Left lung (tissue), 10 donors: ENCODE results near the gene AOAH. TPM values are rescaled to one million over a fixed set of nuclear protein-coding genes. Genes with fewer than 3 reads are reported as not detected.

Experiments
- ATAC-seq: fragments of 200-7000 bp; cut with Tn5 transposase; one replicate; pipeline ENCODE4 v1.9.1; 2020; ENCODE audit warnings: moderate library complexity
- DNase-seq, 4 donors: peaks; one replicate each; pipeline ENCODE4 v3.0.0-alpha.2; 2013 to 2020
- H3K27ac ChIP-seq, 2 donors: fragments of 200-600 bp; sonication (generic) in 1 of 2; one replicate each; pipeline versions ENCODE4 v1.5.0 to v1.8.0; 2020 to 2021
- H3K27me3 ChIP-seq, 2 donors: fragments of 200-600 bp; sonication (generic) in 1 of 2; one replicate each; pipeline versions ENCODE4 v1.5.0 to v1.8.0; 2020 to 2021
- H3K36me3 ChIP-seq, 2 donors: fragments of 200-600 bp; sonication (generic) in 1 of 2; one replicate each; pipeline versions ENCODE4 v1.5.0 to v1.8.0; 2020 to 2021
- H3K4me1 ChIP-seq, 2 donors: fragments of 200-600 bp; one replicate each; pipeline ENCODE4 v1.8.0; 2021
- H3K4me3 ChIP-seq, 2 donors: fragments of 200-600 bp; sonication (generic) in 1 of 2; one replicate each; pipeline versions ENCODE4 v1.5.0 to v1.8.0; 2020 to 2021; ENCODE audit warnings: mild to moderate bottlenecking in 1 of 2
- H3K9me3 ChIP-seq, 2 donors: fragments of 200-600 bp; sonication (generic) in 1 of 2; one replicate each; pipeline versions ENCODE4 v1.5.0 to v1.8.0; 2020 to 2021
- CTCF ChIP-seq, 2 donors: fragments of 200-600 bp; sonication (generic) in 1 of 2; IDR thresholded peaks; one replicate each; pipeline versions ENCODE4 v1.5.0 to v1.8.0; 2021; ENCODE audit warnings: antibody characterized with exemption in 2 of 2
- intact Hi-C, 2 donors: fragments of 100-400 bp; cut with DNase I; formaldehyde crosslinking; loops; one replicate each; pipeline versions ENCODE4 v1.11.2 to v1.14.2; 2022
- polyA plus RNA-seq, 6 donors: library from polyadenylated mRNA; unstranded; fragments of 120-200 nt; gene quantifications; one replicate each; pipeline ENCODE4 v1.2.1, GENCODE V29; 2013; ENCODE audit not compliant: insufficient read length in 6 of 6
- total RNA-seq, 2 donors: library from RNA; stranded (reverse); fragmentation: NEBNext Ultra II Directional; extraction: Animal tissue kit (Norgen Biotek cat#: 25700); gene quantifications; one replicate each; pipeline ENCODE4 v1.2.1, GENCODE V29; 2021
- donor health status: DM: no; HTN: yes; CAD: no.
- donor health status: DM: no; HTN: no; CAD: no.

The AOAH gene
- total and polyA plus RNA-seq, 8 donors, result 3.9 to 28.2 (median 6.9) TPM

- no peaks in the 10 kb centered on the region for H3K36me3 ChIP-seq
Observed at GRCh38 chr7:36747280-36748016, 23.2 kb upstream of the AOAH start.

GRCh38 chr7:36746347-36746746, 22.1 kb upstream of the AOAH start:
- intact Hi-C loops, result no loop called here
- TF ChIP-seq CTCF (IDR thresholded peaks at IDR 0.05), result no peak
- H3K27ac ChIP-seq, result peak overlapping the region in 1 of 2 donors; percentile 13
- H3K9me3 ChIP-seq, result no peaks in the 10 kb centered on the region
- peaks cover 0 to 74% of the 10 kb centered on the region in 2 donors for H3K4me1 ChIP-seq
- peak in 2 of 4 donors; percentile 51 to 77 for DNase-seq
- H3K27me3 ChIP-seq, result no peaks in the 10 kb centered on the region
- no peaks in the 10 kb centered on the region for H3K36me3 ChIP-seq
- H3K4me3 ChIP-seq, result no peak overlapping the region
- ATAC-seq, result peak; percentile 74

More at GRCh38 chr7:36747280-36748016, 23.2 kb upstream of the AOAH start:
- Histone ChIP-seq H3K9me3 (no peaks in the 10 kb centered on the region), H3K27ac (no peak overlapping the region), H3K4me1 (peaks cover 0 to 64% of the 10 kb centered on the region in 2 donors), H3K27me3 (no peaks in the 10 kb centered on the region), H3K4me3 (no peak overlapping the region)
- peak; percentile 51 for ATAC-seq
- intact Hi-C loops, result no loop called here
- DNase-seq, result no peak
- no peak for TF ChIP-seq CTCF (IDR thresholded peaks at IDR 0.05)

GRCh38 chr7:36742911-36743775, 18.8 kb upstream of the AOAH start:
- Histone ChIP-seq H3K4me3 (no peak overlapping the region), H3K27me3 (no peaks in the 10 kb centered on the region), H3K27ac (peak overlapping the region in 1 of 2 donors; percentile 71), H3K4me1 (peaks cover 0 to 51% of the 10 kb centered on the region in 2 donors), H3K36me3 (no peaks in the 10 kb centered on the region), H3K9me3 (no peaks in the 10 kb centered on the region)
- ATAC-seq (peak; percentile 58), DNase-seq (peak in 1 of 4 donors; percentile 60)
- TF ChIP-seq CTCF (IDR thresholded peaks at IDR 0.05), result no peak
- intact Hi-C loops, result no loop called here

- TF ChIP-seq CTCF (IDR thresholded peaks at IDR 0.05), result no peak
- Histone ChIP-seq H3K9me3 (no peaks in the 10 kb centered on the region), H3K27ac (peak overlapping the region in 1 of 2 donors; percentile 71), H3K27me3 (no peaks in the 10 kb centered on the region), H3K4me1 (peaks cover 0 to 53% of the 10 kb centered on the region in 2 donors), H3K36me3 (no peaks in the 10 kb centered on the region), H3K4me3 (no peak overlapping the region)
- intact Hi-C loops, result no loop called here
- no peak for ATAC-seq
- DNase-seq, result no peak
Observed at GRCh38 chr7:36741866-36742265, 17.6 kb upstream of the AOAH start.

GRCh38 chr7:36739351-36739750, 15.1 kb upstream of the AOAH start:
- intact Hi-C loops, result no loop called here
- DNase-seq (no peak), ATAC-seq (no peak)
- Histone ChIP-seq H3K4me1 (peaks cover 0 to 58% of the 10 kb centered on the region in 2 donors), H3K27ac (no peak overlapping the region), H3K27me3 (no peaks in the 10 kb centered on the region), H3K9me3 (no peaks in the 10 kb centered on the region), H3K4me3 (no peak overlapping the region), H3K36me3 (no peaks in the 10 kb centered on the region)
- TF ChIP-seq CTCF (IDR thresholded peaks at IDR 0.05), result no peak
